Kidney (tissue), 14 donors: ENCODE results near the gene IMPA2. TPM values are rescaled to one million over a fixed set of nuclear protein-coding genes. Genes with fewer than 3 reads are reported as not detected.
A peak's percentile ranks its signal among the peaks of the same experiment; 100 is the strongest.
"Not testable (repeated sequence)": the region's sequence is repeated elsewhere in the genome, so short reads cannot be mapped to it uniquely, and the experiment has no call there.

Experiments used
- DNase-seq, 5 donors: peaks; one replicate each; pipeline ENCODE4 v3.0.0-alpha.2; 2013 to 2020
- FAIRE-seq: peaks from 2 replicates; lab custom pipeline; 2012; peaks lifted over from hg19 to GRCh38; lab: Jason Lieb, UNC
- H3K27ac ChIP-seq, 2 donors: one replicate each; pipeline ENCODE4 v1.7.0; 2013; ENCODE audit warnings: low read depth in 2 of 2, low read length in 2 of 2, inconsistent platforms in 1 of 2
- H3K27me3 ChIP-seq: one replicate; pipeline ENCODE4 v1.7.1; 2013; ENCODE audit warnings: low read length, inconsistent platforms; ENCODE audit not compliant: control insufficient read depth, insufficient read depth
- H3K36me3 ChIP-seq, 3 donors: one replicate each; pipeline versions ENCODE4 v1.7.0 to v1.7.1; 2013; ENCODE audit warnings: low read length in 3 of 3, control low read depth in 1 of 3, inconsistent platforms in 1 of 3; ENCODE audit not compliant: insufficient read depth in 3 of 3, control insufficient read depth in 2 of 3
- H3K4me1 ChIP-seq, 3 donors: one replicate each; pipeline versions ENCODE4 v1.7.0 to v1.7.1; 2013; ENCODE audit warnings: low read length in 3 of 3, inconsistent platforms in 1 of 3, low read depth in 1 of 3; ENCODE audit not compliant: control insufficient read depth in 2 of 3, insufficient read depth in 2 of 3
- H3K4me3 ChIP-seq, 3 donors: one replicate each; pipeline versions ENCODE4 v1.7.0 to v1.8.1; 2013; ENCODE audit warnings: low read length in 3 of 3, control low read depth in 1 of 3, inconsistent platforms in 1 of 3
- H3K9ac ChIP-seq, 3 donors: one replicate each; pipeline versions ENCODE4 v1.7.0 to v1.7.1; 2013; ENCODE audit warnings: low read length in 3 of 3, control low read depth in 1 of 3, inconsistent platforms in 1 of 3
- H3K9me3 ChIP-seq, 3 donors: one replicate each; pipeline versions ENCODE4 v1.7.0 to v1.7.1; 2013; ENCODE audit warnings: low read length in 3 of 3, control low read depth in 1 of 3, inconsistent platforms in 1 of 3; ENCODE audit not compliant: control insufficient read depth in 2 of 3, insufficient read depth in 1 of 3
- intact Hi-C: fragments of 100-400 bp; cut with DNase I; formaldehyde crosslinking; loops from one replicate; pipeline ENCODE4 v1.11.1; 2022
- polyA plus RNA-seq: library from polyadenylated mRNA; stranded (reverse); fragments of 350-450 nt; fragmentation: Illumina TruSeq; extraction: RNeasy Lipid Tissue Mini Kit (QIAGEN cat#74804); gene quantifications from one replicate; pipeline ENCODE4 v1.2.3, GENCODE V29; 2014; ENCODE audit warnings: low read depth, low replicate concordance; ENCODE audit not compliant: insufficient read depth
- total RNA-seq: library from RNA; stranded (reverse); fragmentation: NEBNext Ultra II Directional; extraction: Animal tissue kit (Norgen Biotek cat#: 25700); gene quantifications from one replicate; pipeline ENCODE4 v1.2.1, GENCODE V29; 2021
- TF ChIP-seq, protein P1 (sequence below): IDR thresholded peaks from 3 replicates; pipeline ENCODE4 v1.5.1; 2012; ENCODE audit warnings: mild to moderate bottlenecking, moderate library complexity, borderline replicate concordance; ENCODE audit not compliant: insufficient read depth; ENCODE audit errors: extremely low read depth
- donor health status: control.
- donor health status: control.
- donor health status: control.
- donor health status: control.
- donor health status: control.
- donor health status: DM: yes; HTN: yes; CAD: no.
- donor health status: Normal renal cell carcinoma (clear cell type).

Gene IMPA2
- total and polyA plus RNA-seq, 2 donors from 2014 or later: 157 to 348 TPM

DNA sequence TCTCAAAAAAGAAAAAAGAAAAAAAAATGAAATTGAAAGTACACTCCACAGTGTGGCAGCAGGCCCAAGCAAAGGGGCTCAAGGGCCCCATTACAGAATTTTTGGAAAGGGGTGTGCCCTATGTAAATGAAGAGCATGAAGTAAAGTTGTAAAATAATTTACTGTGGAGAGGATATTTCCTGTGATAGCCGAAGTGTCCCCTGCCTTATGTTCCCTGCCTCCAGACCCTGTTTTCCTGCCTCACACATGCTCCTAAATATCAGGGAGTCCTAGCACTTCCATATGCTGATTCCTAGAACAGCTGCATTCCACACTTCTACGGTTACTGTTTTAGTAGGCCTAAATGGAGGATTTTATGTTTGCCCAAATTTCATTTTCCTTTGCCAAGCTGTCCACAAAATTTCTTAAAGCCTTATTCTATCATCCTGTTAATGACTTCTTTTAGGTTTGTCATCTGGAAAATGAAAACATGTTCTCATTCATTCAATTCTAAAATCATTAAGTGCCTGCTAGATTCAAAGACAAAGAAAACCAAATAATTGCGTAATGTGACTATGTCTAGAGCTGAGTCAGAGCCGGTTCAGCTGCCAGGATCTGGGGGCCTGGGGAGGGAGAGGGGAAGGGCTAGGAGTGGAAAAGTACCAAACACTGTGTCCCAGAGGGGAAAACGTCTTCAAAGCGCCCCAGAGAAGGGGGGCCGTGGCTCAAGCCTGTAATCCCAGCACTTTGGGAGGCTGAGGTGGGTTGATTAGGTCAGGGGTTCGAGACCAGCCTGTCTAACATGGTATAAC, 25.9 kb upstream of the IMPA2 start:
- H3K4me3 ChIP-seq: no peak overlapping the region
- H3K9ac ChIP-seq: no peak overlapping the region
- H3K36me3 ChIP-seq: no peaks in the 10 kb centered on the region
- intact Hi-C loops: no loop called here
- H3K27me3 ChIP-seq: no peaks in the 10 kb centered on the region
- peak in 1 of 5 donors; percentile 40 for DNase-seq
- peaks cover 0 to 5% (median 0%) of the 10 kb centered on the region in 3 donors for H3K9me3 ChIP-seq
- no peak for FAIRE-seq
- TF ChIP-seq, protein P1, sequence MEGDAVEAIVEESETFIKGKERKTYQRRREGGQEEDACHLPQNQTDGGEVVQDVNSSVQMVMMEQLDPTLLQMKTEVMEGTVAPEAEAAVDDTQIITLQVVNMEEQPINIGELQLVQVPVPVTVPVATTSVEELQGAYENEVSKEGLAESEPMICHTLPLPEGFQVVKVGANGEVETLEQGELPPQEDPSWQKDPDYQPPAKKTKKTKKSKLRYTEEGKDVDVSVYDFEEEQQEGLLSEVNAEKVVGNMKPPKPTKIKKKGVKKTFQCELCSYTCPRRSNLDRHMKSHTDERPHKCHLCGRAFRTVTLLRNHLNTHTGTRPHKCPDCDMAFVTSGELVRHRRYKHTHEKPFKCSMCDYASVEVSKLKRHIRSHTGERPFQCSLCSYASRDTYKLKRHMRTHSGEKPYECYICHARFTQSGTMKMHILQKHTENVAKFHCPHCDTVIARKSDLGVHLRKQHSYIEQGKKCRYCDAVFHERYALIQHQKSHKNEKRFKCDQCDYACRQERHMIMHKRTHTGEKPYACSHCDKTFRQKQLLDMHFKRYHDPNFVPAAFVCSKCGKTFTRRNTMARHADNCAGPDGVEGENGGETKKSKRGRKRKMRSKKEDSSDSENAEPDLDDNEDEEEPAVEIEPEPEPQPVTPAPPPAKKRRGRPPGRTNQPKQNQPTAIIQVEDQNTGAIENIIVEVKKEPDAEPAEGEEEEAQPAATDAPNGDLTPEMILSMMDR: no peak
- no peak overlapping the region for H3K27ac ChIP-seq
- H3K4me1 ChIP-seq: no peaks in the 10 kb centered on the region

DNA sequence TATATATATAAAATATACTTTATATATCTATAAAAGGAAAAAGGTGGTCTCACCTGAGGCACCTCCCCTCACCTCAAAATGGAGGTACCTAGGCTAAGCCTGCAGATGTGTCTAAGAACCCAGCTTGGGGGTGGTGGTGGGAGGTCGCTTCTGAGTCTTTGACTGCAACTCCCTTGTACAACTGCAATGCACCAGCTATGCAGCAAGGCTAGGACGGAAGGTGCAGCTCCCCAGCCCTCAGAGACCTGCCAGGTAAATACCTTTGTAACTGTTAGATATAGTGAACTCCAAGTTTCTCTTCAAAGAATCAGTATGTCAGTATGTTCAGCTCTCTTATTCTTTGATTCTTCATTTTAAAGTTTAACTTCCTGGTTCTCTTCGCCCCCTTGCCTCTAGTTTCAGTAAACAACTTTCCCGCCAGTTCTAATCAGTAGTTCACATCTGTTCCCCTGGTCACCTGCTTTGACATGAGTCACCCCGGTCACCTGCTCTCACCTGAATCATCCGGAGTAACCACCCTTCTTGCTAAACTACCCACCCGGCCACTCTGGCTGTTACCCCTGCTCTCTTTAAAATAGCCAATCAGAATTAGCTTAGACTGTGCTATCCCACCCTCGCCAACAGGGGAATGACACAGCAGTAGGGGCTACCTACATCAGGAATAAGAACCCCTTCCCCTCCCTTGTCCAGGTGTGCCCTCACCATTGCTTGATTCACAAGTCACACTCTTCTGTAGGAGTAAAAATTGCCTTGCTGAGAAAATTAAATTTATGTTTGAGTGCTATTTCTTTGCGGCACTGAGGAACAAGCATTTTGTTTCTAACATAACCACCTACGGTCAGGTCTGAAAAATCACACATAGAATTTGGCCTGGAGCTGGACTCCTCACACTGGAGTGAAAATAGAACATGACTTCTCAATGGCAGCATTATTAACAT, 24.7 kb upstream of the IMPA2 start:
- no peak for DNase-seq
- H3K27me3 ChIP-seq: no peaks in the 10 kb centered on the region

DNA sequence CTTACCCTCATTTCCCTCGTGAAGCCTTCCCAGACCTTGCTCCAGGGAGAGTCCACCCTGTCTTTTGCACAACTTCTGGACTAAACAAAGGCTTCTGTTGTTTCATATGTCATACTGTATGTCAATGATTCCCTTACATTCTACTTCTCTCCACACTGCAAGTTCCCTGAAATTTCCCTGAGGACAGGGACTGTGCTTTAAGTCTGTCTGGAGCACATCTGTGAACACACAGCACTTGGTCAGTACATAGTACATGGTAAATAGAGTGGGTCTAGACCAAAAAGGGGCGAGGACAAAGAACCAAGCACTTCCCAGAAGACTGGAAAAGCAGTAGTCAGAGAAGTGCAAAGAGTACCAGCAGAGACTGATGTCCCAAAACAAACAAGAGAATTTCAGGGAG, 23.7 kb upstream of the IMPA2 start:
- Histone ChIP-seq H3K36me3 (no peaks in the 10 kb centered on the region), H3K27me3 (no peaks in the 10 kb centered on the region), H3K4me3 (no peak overlapping the region), H3K9me3 (peaks cover 0 to 5% (median 0%) of the 10 kb centered on the region in 3 donors), H3K27ac (no peak overlapping the region), H3K9ac (no peak overlapping the region), H3K4me1 (no peaks in the 10 kb centered on the region)
- DNase-seq: no peak
- TF ChIP-seq, protein P1: no peak
- intact Hi-C loops: no loop called here
- FAIRE-seq: no peak

More for the DNA sequence above, 24.7 kb upstream of the IMPA2 start:
- H3K36me3 ChIP-seq: no peaks in the 10 kb centered on the region
- intact Hi-C loops: no loop called here
- FAIRE-seq: no peak
- no peaks in the 10 kb centered on the region for H3K4me1 ChIP-seq
- TF ChIP-seq, protein P1: no peak
- peaks cover 0 to 5% (median 0%) of the 10 kb centered on the region in 3 donors for H3K9me3 ChIP-seq
- no peak overlapping the region for H3K27ac ChIP-seq
- no peak overlapping the region for H3K9ac ChIP-seq
- no peak overlapping the region for H3K4me3 ChIP-seq

DNA sequence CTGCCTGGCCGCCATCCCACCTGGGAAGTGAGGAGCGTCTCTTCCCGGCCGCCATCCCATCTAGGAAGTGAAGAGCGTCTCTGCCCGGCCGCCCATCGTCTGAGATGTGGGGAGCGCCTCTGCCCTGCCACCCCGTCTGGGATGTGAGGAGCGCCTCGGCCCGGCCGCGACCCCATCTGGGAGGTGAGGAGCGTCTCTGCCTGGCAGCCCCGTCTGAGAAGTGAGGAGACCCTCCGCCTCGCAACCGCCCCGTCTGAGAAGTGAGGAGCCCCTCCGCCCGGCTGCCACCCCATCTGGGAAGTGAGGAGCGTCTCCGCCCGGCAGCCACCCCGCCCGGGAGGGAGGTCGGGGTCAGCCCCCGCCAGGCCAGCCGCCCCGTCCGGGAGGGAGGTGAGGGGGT, 21.7 kb upstream of the IMPA2 start:
- H3K36me3 ChIP-seq, intact Hi-C loops, H3K9ac ChIP-seq, H3K4me1 ChIP-seq, H3K27ac ChIP-seq, H3K9me3 ChIP-seq, FAIRE-seq, DNase-seq, H3K27me3 ChIP-seq, H3K4me3 ChIP-seq: not testable (repeated sequence)
